ENCODE results near the gene ARV1.

Gene ARV1

GRCh38 chr1:231049121-231049979, 70.5 kb downstream of the ARV1 start:
- peaks cover 10% of the 10 kb centered on the region for H3K9me3 Mint-ChIP-seq
- H3K4me3 Mint-ChIP-seq = no peak overlapping the region
- no peak overlapping the region for H3K27ac Mint-ChIP-seq
- peaks cover 16% of the 10 kb centered on the region for H3K4me1 Mint-ChIP-seq (ENCODE audit: low read depth)
- H3K27me3 Mint-ChIP-seq (ENCODE audit: low read depth) = peaks cover 45% of the 10 kb centered on the region
- H3K36me3 Mint-ChIP-seq (ENCODE audit: low read depth) = peaks cover 3% of the 10 kb centered on the region

All from T-helper 1 cell treated with Interleukin-12 subunit alpha and Interleukin-12 subunit beta and Interleukin-4 antibody, amounts not matched to agents 30 μg/mL and 1 μg/mL, for 36 hours (primary cell).